Measurements from ENCODE around the gene FER1L5.

FER1L5 gene

GRCh38 chr2:96622544-96622943 lies 20.0 kb upstream of the FER1L5 start:
- Histone ChIP-seq H3K27me3 (ENCODE audit: control insufficient read depth, low read length) (no peaks in the 10 kb centered on the region), H3K4me3 (ENCODE audit: low read length) (no peak overlapping the region), H4K20me1 (ENCODE audit: control insufficient read depth, insufficient read depth, low read depth, low read length) (no peaks in the 10 kb centered on the region), H3K4me1 (ENCODE audit: control insufficient read depth, low read length) (no peaks in the 10 kb centered on the region), H3K36me3 (ENCODE audit: control insufficient read depth, low read length) (peaks cover 42% of the 10 kb centered on the region), H3K9me3 (ENCODE audit: control insufficient read depth, insufficient read depth, low read length) (no peaks in the 10 kb centered on the region), H3K9me2 (replicated peaks; ENCODE audit: control insufficient read depth, low read length) (no peaks in the 10 kb centered on the region), H3K27ac (ENCODE audit: low read depth, low read length) (no peak overlapping the region), H3F3A (ENCODE audit: control insufficient read depth, insufficient read depth) (no peaks in the 10 kb centered on the region), H3K4me2 (ENCODE audit: low read length) (no peak overlapping the region), H3K79me2 (ENCODE audit: control insufficient read depth, low read length) (no peaks in the 10 kb centered on the region; the same call in 1 of the 2 replicates)
- TF ChIP-seq EZH2phosphoT487 (IDR thresholded peaks at IDR 0.05; ENCODE audit: borderline replicate concordance, low read length): no peak
- no peak for TF ChIP-seq CTCF (IDR thresholded peaks at IDR 0.05; ENCODE audit: low read depth, low read length, poor library complexity, severe bottlenecking)

GRCh38 chr2:96623116-96623515 lies 19.4 kb upstream of the FER1L5 start:
- TF ChIP-seq CTCF (IDR thresholded peaks at IDR 0.05; ENCODE audit: low read depth, low read length, poor library complexity, severe bottlenecking) (no peak), EZH2phosphoT487 (IDR thresholded peaks at IDR 0.05; ENCODE audit: borderline replicate concordance, low read length) (no peak)
- H3K4me2 ChIP-seq (ENCODE audit: low read length): no peak overlapping the region
- H3K9me2 ChIP-seq (replicated peaks; ENCODE audit: control insufficient read depth, low read length): no peaks in the 10 kb centered on the region
- no peaks in the 10 kb centered on the region for H3F3A ChIP-seq (ENCODE audit: control insufficient read depth, insufficient read depth)
- no peaks in the 10 kb centered on the region for H3K27me3 ChIP-seq (ENCODE audit: control insufficient read depth, low read length)
- 0 out of 2 replicates have a peak, but pooled peaks cover 4% of the 10 kb centered on the region for H4K20me1 ChIP-seq (ENCODE audit: control insufficient read depth, insufficient read depth, low read depth, low read length)
- H3K36me3 ChIP-seq (ENCODE audit: control insufficient read depth, low read length): peaks cover 48% of the 10 kb centered on the region
- no peak overlapping the region for H3K4me3 ChIP-seq (ENCODE audit: low read length)
- no peaks in the 10 kb centered on the region; the same call in 1 of the 2 replicates for H3K79me2 ChIP-seq (ENCODE audit: control insufficient read depth, low read length)
- H3K9me3 ChIP-seq (ENCODE audit: control insufficient read depth, insufficient read depth, low read length): no peaks in the 10 kb centered on the region
- no peaks in the 10 kb centered on the region for H3K4me1 ChIP-seq (ENCODE audit: control insufficient read depth, low read length)
- no peak overlapping the region for H3K27ac ChIP-seq (ENCODE audit: low read depth, low read length)

GRCh38 chr2:96625571-96626552 lies 16.7 kb upstream of the FER1L5 start:
- Histone ChIP-seq H4K20me1 (ENCODE audit: control insufficient read depth, insufficient read depth, low read depth, low read length) (0 out of 2 replicates have a peak, but pooled peaks cover 4% of the 10 kb centered on the region), H3K9me3 (ENCODE audit: control insufficient read depth, insufficient read depth, low read length) (no peaks in the 10 kb centered on the region), H3K4me3 (ENCODE audit: low read length) (no peak overlapping the region), H3K27ac (ENCODE audit: low read depth, low read length) (no peak overlapping the region), H3K27me3 (ENCODE audit: control insufficient read depth, low read length) (no peaks in the 10 kb centered on the region), H3K4me1 (ENCODE audit: control insufficient read depth, low read length) (no peaks in the 10 kb centered on the region), H3K36me3 (ENCODE audit: control insufficient read depth, low read length) (peaks cover 48% of the 10 kb centered on the region), H3K79me2 (ENCODE audit: control insufficient read depth, low read length) (no peaks in the 10 kb centered on the region), H3F3A (ENCODE audit: control insufficient read depth, insufficient read depth) (no peaks in the 10 kb centered on the region), H3K4me2 (ENCODE audit: low read length) (no peak overlapping the region), H3K9me2 (replicated peaks; ENCODE audit: control insufficient read depth, low read length) (no peaks in the 10 kb centered on the region)
- TF ChIP-seq EZH2phosphoT487 (IDR thresholded peaks at IDR 0.05; ENCODE audit: borderline replicate concordance, low read length) (no peak), CTCF (IDR thresholded peaks at IDR 0.05; ENCODE audit: low read depth, low read length, poor library complexity, severe bottlenecking) (no peak)
